Measurements from ENCODE around the gene ARFIP1.

GRCh38 chr4:152808670-152809069 lies 28.9 kb downstream of the ARFIP1 start:
- no peak for TF ChIP-seq CTCF (IDR thresholded peaks at IDR 0.05; ENCODE audit: control extremely low read depth in 1 of 3, insufficient read depth in 1 of 3, low read depth in 1 of 3, low read length in 3 of 3)
- no peak for TF ChIP-seq EZH2 (IDR thresholded peaks at IDR 0.05; ENCODE audit: low read depth, low read length, severe bottlenecking)
- no peak for TF ChIP-seq CHD1 (IDR thresholded peaks at IDR 0.05; ENCODE audit: low read depth, low read length)
- no peak for TF ChIP-seq USF2 (IDR thresholded peaks at IDR 0.05; ENCODE audit: low read length)
- no peak for TF ChIP-seq SIRT6 (IDR thresholded peaks at IDR 0.05; ENCODE audit: low read length)
- TF ChIP-seq RFX5 (IDR thresholded peaks at IDR 0.05; ENCODE audit: borderline replicate concordance, low read depth, low read length), result no peak
- no peak for TF ChIP-seq POLR2A (IDR thresholded peaks at IDR 0.05; ENCODE audit: control extremely low read depth in 1 of 2, low read depth in 2 of 2, low read length in 2 of 2)
- no peak for TF ChIP-seq MAX (IDR thresholded peaks at IDR 0.05)
- no peak for TF ChIP-seq ZNF274 (IDR thresholded peaks at IDR 0.05; ENCODE audit: borderline replicate concordance, extremely low read depth, low read length)
- no peak for TF ChIP-seq TCF12 (IDR thresholded peaks at IDR 0.05; ENCODE audit: low read depth, low read length)
